Fibroblast of skin of left quadriceps (primary cell): ENCODE results near the gene BCL6.

ENCODE experiments used
- DNase-seq, 2 experiments: peaks; one replicate each; pipeline ENCODE4 v3.0.0-alpha.2; 2013; ENCODE audit warnings: low read depth in 2 of 2

BCL6 gene

GRCh38 chr3:187745201-187746058, at the start of gene BCL6:
TSS of gene BCL6 (minus strand) at chr3:187745468. CDS start at chr3:187733693, 11,775 bp downstream.
- peak; percentile 98 to 99 for DNase-seq

- DNase-seq = no peak
Measured at GRCh38 chr3:187794731-187795130, 49.5 kb upstream of the BCL6 start.

- DNase-seq = no peak
Measured at GRCh38 chr3:187793618-187794017, 48.4 kb upstream of the BCL6 start.

- no peak for DNase-seq
Measured at GRCh38 chr3:187792521-187792920, 47.3 kb upstream of the BCL6 start.

DNA sequence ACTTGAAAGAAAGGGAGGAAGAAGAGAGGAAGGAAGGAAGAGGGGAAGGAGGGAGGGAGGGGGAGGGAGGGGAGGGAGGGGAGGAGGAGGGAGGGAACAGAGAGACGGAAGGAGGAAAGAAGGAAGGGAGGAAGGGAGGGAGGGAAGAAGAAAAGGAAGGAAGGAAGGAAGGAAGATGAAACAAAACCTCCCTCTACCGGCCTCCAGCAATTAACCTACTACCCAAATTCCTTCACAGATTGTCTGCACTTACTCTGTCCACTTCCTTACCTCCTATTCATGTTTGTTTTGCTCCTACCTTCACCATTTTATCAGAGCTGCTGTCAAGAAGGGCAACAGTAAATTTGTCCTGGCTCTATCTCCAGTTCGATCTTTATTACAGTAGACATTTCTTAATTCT, 44.6 kb upstream of the BCL6 start:
- no peak for DNase-seq

GRCh38 chr3:187788984-187789857, 44.0 kb upstream of the BCL6 start:
- DNase-seq = no peak

DNA sequence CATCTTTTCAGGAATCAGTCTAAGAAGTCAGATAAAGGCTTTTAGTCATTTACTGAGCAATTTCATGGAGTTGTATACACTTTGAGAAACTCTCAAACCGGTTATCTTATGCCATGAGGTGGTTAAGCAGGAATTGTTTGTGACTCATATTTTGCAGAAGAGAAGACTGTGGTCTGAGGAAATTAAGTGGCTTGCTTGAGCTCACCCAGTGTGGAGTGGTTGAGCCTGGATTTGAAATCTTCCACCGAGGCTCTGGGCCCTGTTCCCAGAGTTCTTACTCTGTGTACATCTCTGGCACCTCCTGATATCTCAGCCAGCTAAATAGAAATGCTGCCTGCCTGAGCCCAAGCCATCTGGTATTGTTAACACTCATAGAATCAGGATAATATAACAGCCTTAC, 37.8 kb upstream of the BCL6 start:
- DNase-seq = peak; percentile 72 to 77

DNA sequence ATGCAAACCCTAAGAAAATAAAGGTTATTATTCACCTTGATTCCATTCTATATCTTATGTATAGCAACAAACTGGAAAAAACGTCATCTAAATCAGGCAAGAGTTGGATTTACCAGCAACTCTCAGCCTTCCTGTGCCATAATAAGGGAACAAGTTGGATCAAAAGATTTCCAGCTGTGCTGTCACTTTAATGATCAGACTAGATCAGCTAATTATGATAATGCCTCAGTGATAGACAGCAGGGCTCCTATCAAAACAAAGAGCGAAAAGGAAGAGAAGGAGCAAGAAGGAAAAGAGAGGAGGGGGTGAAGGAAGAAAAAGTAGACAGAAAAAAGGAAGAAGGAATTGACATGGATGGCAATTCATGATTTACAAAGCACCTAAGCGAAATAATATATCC, 36.7 kb upstream of the BCL6 start:
- no peak for DNase-seq

GRCh38 chr3:187781001-187781400, 35.7 kb upstream of the BCL6 start:
- no peak for DNase-seq

GRCh38 chr3:187778726-187779125, 33.5 kb upstream of the BCL6 start:
- DNase-seq = no peak

DNA sequence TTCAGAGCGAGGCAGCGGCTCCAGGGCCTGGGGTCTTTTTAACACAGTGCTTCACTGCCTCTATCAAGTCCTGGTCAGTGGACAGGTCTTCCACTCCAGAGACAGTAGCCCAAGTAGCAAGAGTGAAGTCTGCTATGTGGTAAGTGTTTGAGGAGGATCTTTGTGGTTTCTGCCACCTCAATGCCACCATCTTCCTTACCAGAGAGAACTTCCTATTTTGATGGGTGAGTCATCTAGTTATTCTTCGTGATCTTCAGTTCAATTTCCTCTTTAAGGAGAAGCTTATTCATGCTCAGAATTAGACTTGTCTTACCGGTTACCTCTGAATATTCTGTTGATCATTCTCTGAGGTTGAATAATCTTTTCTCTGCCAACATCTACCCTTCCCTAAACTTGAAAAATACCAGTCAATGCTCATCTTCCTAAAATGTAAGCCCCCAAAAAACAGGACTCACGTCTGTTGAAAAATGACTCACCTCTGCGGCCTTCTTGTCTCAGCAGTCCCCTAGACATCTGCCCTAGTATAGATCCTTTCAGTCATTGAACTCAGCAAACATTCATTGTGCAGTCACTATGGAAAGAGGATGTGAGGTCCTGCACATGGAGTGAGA, 32.2 kb upstream of the BCL6 start:
- no peak for DNase-seq

DNA sequence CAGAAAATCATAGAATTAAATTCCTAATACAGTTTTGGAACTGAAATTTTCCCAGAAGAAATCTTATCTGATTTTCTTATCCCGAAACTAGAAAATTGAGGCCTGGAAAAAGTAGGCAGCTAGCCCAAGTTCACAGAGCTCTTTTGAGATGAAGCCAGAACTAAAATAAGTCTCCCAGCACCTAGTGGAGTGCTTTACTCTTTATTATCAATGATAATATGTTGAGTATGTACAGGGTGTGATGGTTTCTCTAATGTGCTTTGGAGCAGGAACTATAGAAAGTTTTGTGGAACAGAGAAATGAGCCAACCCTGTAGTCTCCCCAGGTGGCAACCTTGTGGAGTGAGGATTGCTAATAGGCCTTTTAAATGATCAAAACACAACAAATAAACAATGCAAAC, 30.3 kb upstream of the BCL6 start:
- DNase-seq = no peak

GRCh38 chr3:187774185-187774789, 29.0 kb upstream of the BCL6 start:
- DNase-seq = no peak

DNA sequence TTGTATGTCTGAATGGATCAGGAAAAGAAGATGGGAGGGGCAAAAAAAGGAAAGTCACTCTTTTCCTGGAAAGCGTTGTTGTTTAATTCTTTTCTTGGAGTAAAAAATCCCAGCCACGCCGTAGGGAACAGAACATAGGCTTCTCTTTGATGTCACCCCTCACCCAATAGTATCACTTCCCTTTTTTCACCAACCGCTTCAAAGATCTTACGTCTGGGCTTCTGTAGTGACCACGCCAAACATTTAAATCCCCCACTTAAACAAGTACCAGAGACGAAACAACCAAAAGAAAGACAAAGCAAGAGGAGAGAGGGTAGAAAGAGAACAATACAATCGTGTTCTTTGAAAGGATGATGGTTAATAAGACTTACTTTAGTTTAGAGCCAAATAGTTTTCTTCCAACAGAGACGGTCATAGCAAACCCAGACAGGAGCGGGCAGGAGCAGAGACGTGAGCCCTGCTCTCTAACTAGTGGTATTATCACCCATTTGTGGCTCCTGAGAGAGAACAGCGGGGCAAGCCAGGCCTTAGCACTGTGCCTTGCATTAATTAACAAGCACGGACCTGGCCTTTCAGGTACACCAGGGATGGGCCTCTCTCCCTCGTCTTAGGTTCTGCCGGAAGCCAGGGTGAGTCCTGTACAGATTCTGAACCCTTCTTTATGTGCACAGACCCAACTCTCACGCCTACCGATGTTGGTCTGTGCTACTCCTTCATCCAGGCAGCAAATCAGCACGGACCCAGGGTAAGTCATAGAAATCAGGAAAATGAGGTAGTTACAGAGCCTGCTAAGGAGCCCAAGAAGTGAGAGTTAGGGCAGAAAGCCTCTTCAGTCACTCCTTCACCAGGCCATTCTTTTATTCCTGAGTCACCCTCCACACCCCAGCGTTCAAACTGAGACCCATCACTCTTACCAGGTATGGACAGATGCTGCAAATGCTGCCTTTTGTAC, 28.2 kb upstream of the BCL6 start:
- DNase-seq = no peak

- DNase-seq = no peak
Measured at GRCh38 chr3:187770224-187770623, 25.0 kb upstream of the BCL6 start.

DNA sequence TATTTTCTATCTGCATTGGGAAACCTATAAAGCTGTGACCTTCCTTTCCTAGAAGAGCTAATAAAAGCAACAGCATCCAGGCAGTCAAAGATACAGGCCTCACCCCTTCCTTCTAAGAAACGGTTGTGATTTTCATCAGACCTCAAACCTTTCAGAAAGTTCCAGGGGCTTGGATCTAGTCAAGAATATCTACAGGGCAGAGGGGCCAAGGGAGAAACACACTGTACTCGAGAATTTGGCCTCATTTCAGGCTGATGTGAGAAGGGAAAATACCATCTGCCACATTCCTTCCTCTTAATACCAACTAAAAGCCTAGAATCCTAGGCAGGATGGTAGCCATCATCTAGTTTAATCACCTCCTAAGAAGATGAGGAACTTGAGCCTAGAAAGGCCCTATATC, 24.5 kb upstream of the BCL6 start:
- DNase-seq = no peak

DNA sequence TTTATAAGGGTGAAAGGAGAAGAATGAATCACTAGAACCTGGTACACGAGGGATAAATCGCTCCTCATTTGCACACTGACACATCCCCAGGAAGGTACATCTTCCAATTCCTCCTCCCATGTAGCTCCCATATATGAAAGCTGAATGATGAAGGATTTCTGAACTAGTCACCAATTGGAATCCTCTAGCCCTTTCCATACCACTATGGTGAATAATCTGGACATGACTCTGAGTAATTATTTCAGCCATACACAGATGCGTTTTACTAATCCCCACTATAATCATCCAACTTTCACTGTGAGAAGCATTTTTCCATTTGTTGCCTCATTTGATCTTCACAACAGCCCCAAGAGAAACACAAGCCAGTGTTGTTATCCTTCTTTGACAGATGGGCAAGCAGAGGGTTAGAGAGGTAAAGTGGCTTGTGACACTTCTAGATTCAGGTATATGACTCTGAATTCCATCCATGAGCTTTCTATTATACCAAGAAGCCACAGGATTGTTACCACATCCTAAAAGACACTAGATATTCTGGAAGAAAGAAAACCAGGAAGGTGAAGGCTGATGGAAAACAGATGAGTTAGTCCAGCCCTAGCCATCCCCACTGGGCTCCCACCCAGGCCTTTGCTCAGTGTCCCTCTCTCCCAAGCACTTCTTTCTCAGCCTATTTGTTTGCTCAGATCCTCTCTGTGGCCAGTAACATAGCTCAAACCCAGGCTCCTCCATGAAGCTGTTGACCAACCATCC, 22.2 kb upstream of the BCL6 start:
- DNase-seq = peak; percentile 89

- no peak for DNase-seq
Measured at GRCh38 chr3:187765342-187765741, 20.1 kb upstream of the BCL6 start.

DNA sequence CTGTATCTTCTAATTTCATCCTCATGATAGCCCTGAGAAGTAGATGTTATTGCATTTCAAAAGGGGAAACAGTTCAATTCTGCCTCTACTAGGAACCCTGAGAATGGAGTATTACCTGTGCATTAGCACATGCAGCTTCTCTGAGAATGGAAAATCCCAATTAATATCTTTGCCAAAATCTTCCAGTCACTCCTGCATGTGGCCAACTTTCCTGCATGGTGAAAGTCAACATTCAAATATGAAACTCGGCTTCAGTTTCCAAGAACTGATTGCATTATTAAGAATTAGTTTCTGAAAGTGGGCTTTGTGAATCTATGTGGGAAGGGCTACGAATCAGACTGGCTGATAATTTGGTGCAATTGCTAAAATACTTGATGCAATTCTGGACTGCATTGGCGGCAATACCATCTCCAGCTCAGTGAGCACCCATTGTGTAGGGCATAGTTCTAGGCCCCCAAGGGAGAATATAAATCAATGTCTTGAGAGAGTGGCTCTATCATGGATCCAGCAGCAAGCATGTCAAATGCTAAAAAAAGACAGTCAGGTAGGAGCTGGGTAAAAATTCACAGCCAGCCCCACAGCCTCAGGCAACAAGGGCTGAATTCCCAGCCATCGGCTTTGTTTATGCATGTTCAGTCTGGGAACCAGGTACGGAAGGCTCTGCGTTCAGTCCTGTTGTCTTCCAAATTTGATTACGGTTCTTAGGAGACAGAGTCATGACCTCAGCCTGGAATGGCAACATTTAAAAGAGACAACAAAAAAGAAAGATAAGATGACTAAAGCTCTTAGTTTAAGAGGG, 18.8 kb upstream of the BCL6 start:
- no peak for DNase-seq
